Activated CD4-positive, CD25-positive, alpha-beta regulatory T cell treated with anti-CD3 and anti-CD28 coated beads, Interleukin-2, amount 50 U/mL, for 24 hours (primary cell): ENCODE measurements around the gene CAB39.
"Not testable (repeated sequence)": the region's sequence is repeated elsewhere in the genome, so short reads cannot be mapped to it uniquely, and the experiment has no call there.

Experiments
- ATAC-seq, 2 donors: fragments of 150-1000 bp; cut with Tn5 transposase; one replicate each; pipeline ENCODE4 v1.10.0; 2021; ENCODE audit warnings: mild to moderate bottlenecking in 1 of 2, moderate library complexity in 1 of 2

CAB39 gene

DNA sequence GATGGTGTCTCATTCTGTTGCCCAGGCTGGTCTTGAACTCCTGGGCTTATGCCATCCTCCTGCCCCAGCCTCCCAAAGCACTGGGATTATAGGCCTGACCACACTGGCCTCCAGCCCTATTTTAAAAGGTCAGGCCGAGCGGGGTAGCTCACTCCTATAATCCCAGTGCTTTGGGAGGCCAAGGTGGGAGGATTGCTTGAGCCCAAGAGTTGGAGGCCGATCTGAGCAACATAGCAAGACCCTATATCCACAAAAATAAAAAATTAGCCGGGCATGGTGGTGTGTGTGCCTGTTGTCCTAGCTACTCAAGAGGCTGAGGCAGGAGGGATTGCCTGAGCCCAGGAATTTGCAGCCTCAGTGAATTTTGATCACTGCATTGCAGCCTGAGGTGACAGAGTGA lies 3.9 kb downstream of the CAB39 start:
- no peak for ATAC-seq

DNA sequence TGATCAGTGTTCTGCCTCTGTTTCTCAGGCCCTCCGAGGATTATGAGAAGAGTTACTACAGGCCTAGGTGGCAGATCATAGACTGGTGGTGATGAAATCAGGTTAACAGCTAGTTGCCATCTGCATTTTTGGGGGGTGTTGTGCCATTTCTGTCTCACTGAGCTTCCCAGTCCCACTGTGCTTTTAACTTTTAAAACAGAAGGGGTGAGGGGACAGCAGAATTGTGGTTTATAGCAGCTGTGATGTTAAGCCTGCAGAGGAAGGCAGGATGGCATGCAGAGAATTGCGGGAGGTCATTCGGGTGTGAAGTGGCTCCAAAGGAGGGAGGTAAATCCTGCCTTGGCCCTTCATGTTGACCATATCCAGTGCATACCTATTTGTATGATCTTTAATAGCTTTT lies 5.0 kb downstream of the CAB39 start:
- ATAC-seq, result no peak

GRCh38 chr2:230719340-230719739 lies 6.7 kb downstream of the CAB39 start:
- ATAC-seq, result no peak

DNA sequence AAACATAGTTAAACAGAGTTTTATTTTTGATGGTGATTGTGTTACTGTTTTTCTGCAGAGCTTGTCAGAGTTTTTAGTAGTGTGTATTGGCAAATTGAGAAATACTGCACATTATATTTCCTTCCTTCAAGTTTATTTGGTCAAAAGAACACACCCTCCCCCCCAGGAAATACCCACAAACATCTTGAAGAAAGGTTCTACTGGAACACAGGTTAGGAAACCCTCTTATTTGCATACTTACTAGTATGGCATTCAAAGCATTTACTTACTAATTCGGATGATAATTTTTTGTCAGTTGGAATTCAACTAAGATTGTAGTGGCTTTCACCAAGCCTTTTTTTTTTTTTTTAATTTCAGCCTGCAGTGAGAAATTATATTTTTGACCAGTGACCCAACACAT lies 9.1 kb downstream of the CAB39 start:
- no peak for ATAC-seq

DNA sequence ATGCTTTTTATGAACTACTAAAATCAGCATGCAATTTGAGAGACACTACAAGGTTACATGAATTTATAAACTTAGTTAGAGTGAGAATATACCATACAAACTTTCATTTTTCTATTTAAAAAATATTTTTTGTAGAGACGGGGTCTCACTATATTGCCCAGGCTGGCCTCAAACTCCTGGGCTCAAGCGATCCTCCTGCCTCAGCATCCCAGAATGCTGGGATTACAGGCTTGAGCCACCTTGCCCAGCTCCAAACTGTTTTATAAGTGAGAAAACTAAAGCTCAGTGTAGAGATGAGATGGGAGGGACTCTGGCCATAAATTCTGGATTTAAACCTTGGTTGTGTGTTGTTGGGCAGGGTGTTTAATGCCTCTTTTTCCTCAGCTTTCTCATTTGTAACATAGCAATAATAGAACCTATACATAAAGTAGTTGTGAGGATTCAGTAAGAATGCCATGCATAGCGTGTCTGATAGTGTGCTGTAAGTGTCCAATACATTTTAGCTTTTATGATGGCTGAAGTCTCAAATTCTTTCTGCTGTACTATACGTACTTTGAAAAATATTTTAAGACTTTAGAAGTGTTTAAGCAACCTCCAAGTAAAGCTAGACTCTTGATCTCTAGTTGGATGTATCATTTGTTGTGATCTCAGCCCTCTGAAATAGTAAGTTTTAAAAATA lies 9.7 kb downstream of the CAB39 start:
- ATAC-seq, result no peak

- ATAC-seq, result peak; percentile 78 to 84
Observed at GRCh38 chr2:230723363-230723762, 10.7 kb downstream of the CAB39 start.

- not testable (repeated sequence) for ATAC-seq
Observed at GRCh38 chr2:230724957-230725356, 12.3 kb downstream of the CAB39 start.

DNA sequence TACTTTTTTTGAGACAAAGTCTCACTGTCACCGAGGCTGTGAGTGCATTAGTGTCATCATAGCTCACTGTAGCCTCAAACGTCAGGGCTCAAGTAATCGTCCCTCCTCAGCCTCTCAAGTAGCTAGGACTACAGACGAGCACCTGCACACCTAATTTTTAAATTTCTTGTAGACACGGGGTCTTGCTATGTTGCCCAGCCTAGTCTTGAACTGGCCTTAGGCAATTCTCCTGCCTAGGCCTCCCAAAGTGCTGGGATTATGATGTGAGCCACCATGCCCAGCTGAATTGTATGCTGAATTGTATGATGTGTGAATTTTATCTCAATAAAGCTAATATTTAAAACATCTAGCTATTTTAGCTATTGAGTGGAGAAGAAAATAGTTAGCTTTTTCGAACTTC lies 18.9 kb downstream of the CAB39 start:
- no peak for ATAC-seq

DNA sequence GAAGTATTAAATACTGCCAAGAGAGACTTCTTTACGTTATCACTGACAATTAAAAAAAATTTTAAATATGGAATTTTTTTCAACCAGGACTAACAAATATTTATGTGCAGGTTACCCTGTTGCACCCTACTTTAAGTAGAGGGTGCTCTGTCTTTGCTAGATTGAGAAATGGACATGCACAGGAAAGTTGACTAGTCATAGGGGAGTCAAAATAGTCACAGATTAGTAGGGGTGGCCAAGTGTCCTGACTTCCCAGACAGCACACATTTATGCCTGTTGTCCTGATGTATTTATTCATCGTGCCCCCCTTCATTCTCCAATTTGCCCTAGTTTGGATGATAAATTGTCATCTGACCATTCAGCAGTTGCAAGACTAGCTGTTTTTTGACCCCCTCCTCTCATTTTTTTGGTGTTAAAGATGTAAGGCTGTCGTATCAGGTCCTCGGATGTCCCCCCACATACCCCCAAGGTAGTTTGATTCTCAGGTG lies 20.3 kb downstream of the CAB39 start:
- no peak for ATAC-seq

GRCh38 chr2:230734247-230735175 lies 21.9 kb downstream of the CAB39 start:
- no peak for ATAC-seq

GRCh38 chr2:230735884-230736283 lies 23.2 kb downstream of the CAB39 start:
- peak in 1 of 2 donors; percentile 28 for ATAC-seq

DNA sequence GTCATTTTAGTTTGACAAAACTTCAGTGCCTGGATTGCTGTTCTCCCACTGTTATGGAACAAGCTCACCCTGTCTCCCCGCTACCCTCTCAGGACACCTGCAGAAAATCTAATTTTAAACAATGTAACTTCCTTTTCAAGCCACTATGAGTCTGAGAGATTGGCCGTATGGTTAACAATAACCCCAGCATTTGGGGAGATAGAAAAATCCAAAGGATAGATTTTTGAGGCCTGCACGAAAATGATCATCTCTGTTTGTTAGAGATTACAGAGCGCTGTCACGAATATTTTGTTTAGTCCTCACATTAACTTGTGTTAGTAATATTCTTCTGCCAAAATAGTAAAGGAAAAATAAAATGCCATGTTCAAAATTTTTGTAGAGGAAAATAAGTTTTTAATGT lies 24.7 kb downstream of the CAB39 start:
- ATAC-seq, result no peak

GRCh38 chr2:230737791-230738226 lies 25.2 kb downstream of the CAB39 start:
- ATAC-seq, result no peak

- no peak for ATAC-seq
Observed at GRCh38 chr2:230738391-230738811, 25.8 kb downstream of the CAB39 start.

DNA sequence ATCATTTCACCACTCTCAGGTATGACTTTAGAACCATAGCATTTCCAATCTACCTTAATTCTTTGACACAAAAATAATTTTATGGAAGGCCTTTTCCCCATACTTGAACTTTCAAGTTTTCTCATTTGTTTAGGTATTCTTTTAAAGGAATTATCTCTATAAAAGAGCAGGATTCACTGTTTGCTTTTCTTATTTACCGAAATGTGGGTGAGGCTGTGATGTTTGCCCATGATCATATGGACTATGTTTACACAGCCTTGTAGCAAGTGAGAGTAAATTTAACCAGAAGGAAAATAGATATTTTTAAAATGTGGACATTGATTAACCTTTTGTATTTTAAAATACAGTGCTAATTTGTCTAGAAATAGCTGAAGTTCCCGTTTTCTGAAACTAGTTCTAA lies 26.3 kb downstream of the CAB39 start:
- no peak for ATAC-seq

DNA sequence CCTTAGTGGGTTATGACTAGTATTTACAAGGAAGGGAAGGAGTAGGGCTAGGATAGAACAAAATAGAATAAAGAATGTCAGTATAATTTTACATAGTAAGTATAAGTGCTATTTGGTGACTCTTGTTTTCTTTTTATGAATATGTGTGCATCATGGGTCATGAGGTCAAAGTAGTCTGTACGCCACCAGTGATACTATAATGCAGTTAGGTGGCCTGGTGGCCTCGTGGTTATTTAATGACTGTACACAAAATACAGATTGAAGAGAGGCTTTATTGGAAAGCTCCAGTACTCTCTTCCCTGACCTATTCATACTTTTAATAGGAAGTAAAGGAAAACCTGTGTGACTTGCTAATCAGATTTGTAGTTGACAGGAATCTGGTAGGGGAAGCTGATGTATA lies 27.3 kb downstream of the CAB39 start:
- ATAC-seq, result peak; percentile 67 to 76

DNA sequence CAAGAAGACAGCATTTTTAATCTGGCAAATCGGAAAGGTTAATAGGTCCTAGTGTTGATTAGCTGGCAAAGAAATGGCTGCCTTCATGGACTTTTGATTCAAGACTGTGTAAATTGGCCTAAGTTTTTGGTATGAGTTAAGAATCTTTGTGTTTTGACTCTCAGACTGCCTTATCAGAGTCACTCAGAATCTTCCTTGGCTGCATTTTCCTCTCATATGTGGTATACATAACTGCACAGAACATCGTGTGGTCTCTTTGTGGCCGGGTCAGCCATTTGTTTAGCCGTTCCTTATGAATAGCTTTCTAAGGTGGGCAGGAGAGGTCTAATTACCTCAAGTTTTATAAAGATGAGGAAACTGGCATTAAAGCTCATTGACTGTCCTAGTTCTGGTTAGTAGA lies 30.1 kb downstream of the CAB39 start:
- ATAC-seq, result no peak

DNA sequence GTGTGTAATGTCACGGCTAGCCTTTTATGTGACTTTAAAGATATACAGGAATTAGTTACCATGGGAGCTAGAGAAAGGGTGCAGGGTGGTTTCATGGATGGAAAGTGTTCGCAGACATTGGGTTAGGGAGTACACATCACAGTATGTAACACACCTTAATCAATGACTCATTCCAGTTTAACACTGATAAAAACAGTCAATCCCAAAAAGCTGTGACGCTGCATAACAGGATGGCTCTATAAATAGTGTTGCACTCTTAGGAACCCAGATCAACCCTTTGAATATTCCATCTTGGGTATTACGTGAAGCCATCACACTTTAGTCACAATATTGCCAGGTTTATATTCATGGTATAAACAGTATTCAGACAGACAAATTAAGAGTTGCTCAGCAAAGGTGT lies 33.6 kb downstream of the CAB39 start:
- no peak for ATAC-seq

- no peak for ATAC-seq
Observed at GRCh38 chr2:230748087-230748486, 35.4 kb downstream of the CAB39 start.

GRCh38 chr2:230749111-230749510 lies 36.5 kb downstream of the CAB39 start:
- ATAC-seq, result no peak

DNA sequence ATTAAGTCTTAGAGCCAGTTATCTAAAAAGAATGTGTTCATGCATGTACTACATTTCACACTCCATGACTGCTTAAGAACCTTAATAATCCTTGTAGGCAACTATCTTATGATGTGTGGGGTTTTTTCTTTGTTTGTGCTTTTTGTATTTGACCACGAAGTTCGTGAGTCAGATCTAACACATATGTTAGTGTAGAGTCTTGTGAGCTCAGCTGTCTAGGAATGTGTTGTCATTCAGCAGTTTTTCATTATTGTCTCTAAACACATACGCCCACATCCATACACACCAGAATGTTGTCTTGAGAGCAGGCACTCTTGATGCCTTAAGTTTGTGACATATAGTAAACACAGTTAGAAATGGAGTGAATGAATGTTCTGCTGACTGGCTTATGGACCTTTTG lies 38.4 kb downstream of the CAB39 start:
- ATAC-seq, result peak; percentile 87 to 93

DNA sequence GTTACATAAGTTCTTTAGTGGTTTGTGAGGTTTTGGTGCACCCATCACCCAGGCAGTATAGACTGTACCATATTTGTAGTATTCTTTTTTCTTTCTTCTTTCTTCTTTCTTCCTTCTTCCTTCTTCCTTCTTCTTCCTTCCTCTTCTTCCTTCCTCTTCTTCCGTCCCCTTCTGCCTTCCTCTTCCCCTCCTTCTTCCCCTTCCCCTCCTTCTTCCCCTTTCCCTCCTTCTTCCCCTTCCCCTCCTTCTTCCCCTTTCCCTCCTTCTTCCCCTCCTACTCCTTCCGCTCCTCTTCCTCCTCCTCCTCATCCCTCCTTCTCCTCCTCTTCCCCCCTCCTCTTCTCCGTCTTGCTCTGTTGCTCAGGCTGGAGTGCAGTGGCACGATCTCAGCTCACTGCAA lies 41.6 kb downstream of the CAB39 start:
- no peak for ATAC-seq

DNA sequence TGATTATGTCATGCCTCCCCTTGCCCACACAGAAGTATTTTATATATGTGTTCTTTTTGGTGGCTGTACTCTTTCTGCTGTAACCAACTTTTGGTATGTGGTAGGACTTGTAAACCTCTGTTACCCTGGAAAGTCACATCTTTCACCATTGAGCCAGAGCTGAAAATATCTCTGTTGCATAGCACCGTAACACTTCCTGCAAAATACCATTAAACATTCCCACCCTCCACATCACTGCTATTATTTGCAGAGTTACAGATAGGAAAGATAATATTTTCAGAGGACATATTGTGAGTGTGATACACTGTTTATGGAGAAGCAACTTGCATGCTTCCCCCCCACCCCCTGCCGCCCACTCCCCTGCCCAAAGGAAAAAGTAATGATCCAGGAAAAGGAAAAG lies 44.8 kb downstream of the CAB39 start:
- ATAC-seq, result no peak
